Left ventricle myocardium inferior (tissue), 1 donor: ENCODE measurements around the gene MST1. TPM values are rescaled to one million over a fixed set of nuclear protein-coding genes. Genes with fewer than 3 reads are reported as not detected.

Experiments used
- DNase-seq: peaks from one replicate; pipeline ENCODE4 v3.0.0-alpha.2; 2020
- H3K27ac ChIP-seq: fragments of 200-600 bp; replicated peaks from 2 replicates; pipeline ENCODE4 v1.8.0; 2021
- H3K27me3 ChIP-seq: fragments of 200-600 bp; 2 replicates; pipeline ENCODE4 v1.8.0; 2021; ENCODE audit warnings: low read depth
- H3K36me3 ChIP-seq: fragments of 200-600 bp; 2 replicates; pipeline ENCODE4 v1.8.0; 2021
- H3K4me1 ChIP-seq: fragments of 200-600 bp; 2 replicates; pipeline ENCODE4 v1.8.0; 2021
- H3K4me3 ChIP-seq: fragments of 200-600 bp; 2 replicates; pipeline ENCODE4 v1.8.0; 2021; ENCODE audit warnings: mild to moderate bottlenecking, moderate library complexity
- H3K9me3 ChIP-seq: fragments of 200-600 bp; replicated peaks from 2 replicates; pipeline ENCODE4 v1.8.0; 2021
- CTCF ChIP-seq: fragments of 200-600 bp; IDR thresholded peaks from 2 replicates; pipeline ENCODE4 v1.8.0; 2021; ENCODE audit warnings: antibody characterized with exemption, mild to moderate bottlenecking, borderline replicate concordance
- intact Hi-C: fragments of 100-400 bp; cut with micrococcal nuclease; formaldehyde crosslinking; loops from one replicate; pipeline ENCODE4 v1.11.0; 2022
- total RNA-seq: library from RNA; stranded (reverse); fragmentation: NEBNext Ultra II Directional; extraction: Animal tissue kit (Norgen Biotek cat#: 25700); gene quantifications from one replicate; pipeline ENCODE4 v1.2.1, GENCODE V29; 2021
- donor health status: DM: no; HTN: yes; CAD: no; lungs with severe emphysema.

MST1 gene
- total RNA-seq, 1 donor from 2014 or later, result 5.4 TPM

GRCh38 chr3:49641292-49641691 lies 48.0 kb downstream of the MST1 start:
- Histone ChIP-seq H3K27me3 (no peaks in the 10 kb centered on the region), H3K9me3 (no peaks in the 10 kb centered on the region), H3K4me3 (no peak overlapping the region), H3K36me3 (no peaks in the 10 kb centered on the region), H3K4me1 (peaks cover 5% of the 10 kb centered on the region), H3K27ac (no peak overlapping the region)
- intact Hi-C loops, result no loop called here
- no peak for TF ChIP-seq CTCF
- DNase-seq, result no peak

- no peak overlapping the region for H3K27ac ChIP-seq
- TF ChIP-seq CTCF, result no peak
- H3K4me1 ChIP-seq, result peaks cover 5% of the 10 kb centered on the region
- no peaks in the 10 kb centered on the region for H3K36me3 ChIP-seq
- no peaks in the 10 kb centered on the region for H3K27me3 ChIP-seq
- intact Hi-C loops, result no loop called here
- no peak for DNase-seq
- H3K4me3 ChIP-seq, result no peak overlapping the region
- no peaks in the 10 kb centered on the region for H3K9me3 ChIP-seq
Measured at GRCh38 chr3:49639551-49639950, 49.7 kb downstream of the MST1 start.

- DNase-seq, result no peak
- no peaks in the 10 kb centered on the region for H3K9me3 ChIP-seq
- no peaks in the 10 kb centered on the region for H3K27me3 ChIP-seq
- H3K4me1 ChIP-seq, result peaks cover 5% of the 10 kb centered on the region
- H3K4me3 ChIP-seq, result no peak overlapping the region
- H3K27ac ChIP-seq, result no peak overlapping the region
- no peak for TF ChIP-seq CTCF
- intact Hi-C loops, result no loop called here
- no peaks in the 10 kb centered on the region for H3K36me3 ChIP-seq
Measured at GRCh38 chr3:49638445-49638844, 50.8 kb downstream of the MST1 start.

DNA sequence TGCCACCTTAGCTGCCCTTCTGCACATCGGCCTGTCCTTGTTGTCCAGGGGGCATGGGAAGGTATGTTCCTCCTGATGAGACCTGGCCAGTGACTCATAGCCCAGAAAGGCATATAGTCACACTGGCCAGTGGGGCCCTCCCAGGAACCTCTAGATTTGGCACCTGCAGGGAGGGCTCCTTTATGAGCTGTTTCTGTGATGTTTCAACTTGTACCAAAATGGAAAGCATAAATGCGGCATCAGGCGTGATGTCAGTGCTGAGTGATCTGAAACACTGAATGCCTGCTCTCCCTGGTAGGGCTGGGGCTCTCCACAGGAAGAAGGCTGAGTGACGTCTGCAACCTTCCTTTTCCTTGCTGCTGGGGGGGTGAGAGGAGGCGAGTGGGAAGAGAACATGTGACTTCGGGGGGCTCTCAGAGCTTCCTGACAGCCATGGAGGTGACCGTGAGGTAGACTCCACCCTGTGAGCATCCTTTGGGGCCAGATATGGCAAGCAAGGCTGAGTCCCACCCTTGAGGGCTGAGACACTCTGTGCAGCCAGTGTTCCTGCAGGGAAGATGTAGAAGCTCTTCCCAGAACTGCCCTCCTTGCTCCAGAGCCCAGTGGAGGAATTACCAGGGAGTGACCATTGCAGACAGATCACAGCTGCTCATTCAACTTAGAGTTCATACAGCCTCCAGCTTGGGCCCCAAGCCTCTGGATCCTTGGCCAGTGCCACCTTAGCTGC lies 52.2 kb downstream of the MST1 start:
- Histone ChIP-seq H3K27ac (no peak overlapping the region), H3K4me3 (no peak overlapping the region), H3K9me3 (peaks cover under 1% of the 10 kb centered on the region), H3K4me1 (peaks cover 5% of the 10 kb centered on the region), H3K36me3 (no peaks in the 10 kb centered on the region), H3K27me3 (no peaks in the 10 kb centered on the region)
- TF ChIP-seq CTCF, result no peak
- intact Hi-C loops, result no loop called here
- no peak for DNase-seq

DNA sequence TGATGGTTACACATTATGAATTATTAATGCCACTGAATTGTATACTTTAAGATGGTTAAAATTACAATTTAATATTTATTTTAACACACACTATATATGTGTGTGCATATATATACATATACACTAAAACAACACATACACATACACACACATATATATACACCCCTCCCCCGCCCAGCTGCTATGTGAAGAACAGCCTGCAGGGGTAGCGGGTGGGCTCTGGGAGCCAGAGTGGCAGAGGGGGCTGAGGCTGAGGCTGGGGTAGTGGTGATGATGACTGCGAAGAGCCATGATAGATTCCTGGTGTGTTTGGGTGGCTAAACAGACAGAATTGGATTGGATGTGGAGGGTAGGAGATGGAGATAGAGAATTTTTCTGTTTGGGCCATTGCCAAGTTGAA lies 54.5 kb downstream of the MST1 start:
- intact Hi-C loops, result no loop called here
- TF ChIP-seq CTCF, result no peak
- Histone ChIP-seq H3K36me3 (no peaks in the 10 kb centered on the region), H3K27ac (no peak overlapping the region), H3K4me3 (no peak overlapping the region), H3K4me1 (peaks cover 5% of the 10 kb centered on the region), H3K27me3 (no peaks in the 10 kb centered on the region), H3K9me3 (peaks cover 7% of the 10 kb centered on the region)
- no peak for DNase-seq

Other genes starting within 250 kb of the MST1 start
- gene DAG1, start 219.2 kb downstream of the MST1 start, total RNA-seq, result 117 TPM
- 0.55 TPM for gene BSN, start 135.0 kb downstream of the MST1 start, total RNA-seq
- 99.0 TPM for gene APEH, start 15.1 kb downstream of the MST1 start, total RNA-seq
- gene RNF123, start 83 bp upstream of the MST1 start, total RNA-seq, result 48.6 TPM
- gene AMIGO3, start 30.2 kb upstream of the MST1 start, total RNA-seq, result not detected
- gene GMPPB, start 34.5 kb upstream of the MST1 start, total RNA-seq, result 15.1 TPM
- 16.9 TPM for gene IP6K1, start 97.1 kb upstream of the MST1 start, total RNA-seq
- gene CDHR4, start 110.4 kb upstream of the MST1 start, total RNA-seq, result not detected
- 2.3 TPM for gene INKA1, start 113.8 kb upstream of the MST1 start, total RNA-seq
- gene UBA7, start 124.5 kb upstream of the MST1 start, total RNA-seq, result 25.1 TPM
- 0.63 TPM for gene TRAIP, start 167.1 kb upstream of the MST1 start, total RNA-seq
- not detected for gene CAMKV, start 180.4 kb upstream of the MST1 start, total RNA-seq
- gene MST1R, start 214.4 kb upstream of the MST1 start, total RNA-seq, result 1.7 TPM
- gene MON1A, start 240.3 kb upstream of the MST1 start, total RNA-seq, result 8.4 TPM